Neural crest cell (in vitro differentiated cells): ENCODE data around the gene SYNGAP1. TPM values are rescaled to one million over a fixed set of nuclear protein-coding genes. Genes with fewer than 3 reads are reported as not detected.

Experiments
- DNase-seq: peaks from one replicate; pipeline ENCODE4 v3.0.0; 2021; ENCODE audit warnings: low read depth, mixed read lengths, low spot score
- H3K27ac Mint-ChIP-seq: one replicate; pipeline ENCODE4 v1.8.0; 2021; ENCODE audit warnings: mild to moderate bottlenecking, mixed read lengths; ENCODE audit not compliant: unreplicated experiment
- H3K27me3 Mint-ChIP-seq: 2 replicates; pipeline ENCODE4 v1.8.0; 2021; ENCODE audit warnings: low read depth, mild to moderate bottlenecking, mixed read lengths
- H3K36me3 Mint-ChIP-seq: 2 replicates; pipeline ENCODE4 v1.8.0; 2021; ENCODE audit warnings: low read depth, mild to moderate bottlenecking, mixed read lengths
- H3K4me1 Mint-ChIP-seq: 2 replicates; pipeline ENCODE4 v1.8.0; 2021; ENCODE audit warnings: mixed read lengths
- H3K4me3 Mint-ChIP-seq: one replicate; pipeline ENCODE4 v1.8.0; 2021; ENCODE audit warnings: mild to moderate bottlenecking, mixed read lengths
- H3K9me3 Mint-ChIP-seq: 2 replicates; pipeline ENCODE4 v1.8.0; 2021; ENCODE audit warnings: mixed read lengths
- total RNA-seq: library from RNA; stranded (reverse); gene quantifications from 2 replicates; pipeline ENCODE4 v1.2.1, GENCODE V29; 2021
- TF ChIP-seq, protein P1 (sequence below): fragments of 200-600 bp; sonication (generic); conservative IDR thresholded peaks from 2 replicates; pipeline ENCODE4 v1.5.0; 2021; ENCODE audit warnings: antibody characterized with exemption, mild to moderate bottlenecking

Gene SYNGAP1
- total RNA-seq, 1 donor from 2014 or later: 72.4 TPM

GRCh38 chr6:33459226-33459625 is 39.4 kb downstream of the SYNGAP1 start:
- Mint-ChIP-seq H3K4me3 (peak overlapping the region; percentile 51), H3K9me3 (peaks cover 3% of the 10 kb centered on the region), H3K36me3 (peaks cover 30% of the 10 kb centered on the region), H3K4me1 (peaks cover 13% of the 10 kb centered on the region), H3K27me3 (peaks cover 19% of the 10 kb centered on the region), H3K27ac (no peak overlapping the region)
- TF ChIP-seq, protein P1, sequence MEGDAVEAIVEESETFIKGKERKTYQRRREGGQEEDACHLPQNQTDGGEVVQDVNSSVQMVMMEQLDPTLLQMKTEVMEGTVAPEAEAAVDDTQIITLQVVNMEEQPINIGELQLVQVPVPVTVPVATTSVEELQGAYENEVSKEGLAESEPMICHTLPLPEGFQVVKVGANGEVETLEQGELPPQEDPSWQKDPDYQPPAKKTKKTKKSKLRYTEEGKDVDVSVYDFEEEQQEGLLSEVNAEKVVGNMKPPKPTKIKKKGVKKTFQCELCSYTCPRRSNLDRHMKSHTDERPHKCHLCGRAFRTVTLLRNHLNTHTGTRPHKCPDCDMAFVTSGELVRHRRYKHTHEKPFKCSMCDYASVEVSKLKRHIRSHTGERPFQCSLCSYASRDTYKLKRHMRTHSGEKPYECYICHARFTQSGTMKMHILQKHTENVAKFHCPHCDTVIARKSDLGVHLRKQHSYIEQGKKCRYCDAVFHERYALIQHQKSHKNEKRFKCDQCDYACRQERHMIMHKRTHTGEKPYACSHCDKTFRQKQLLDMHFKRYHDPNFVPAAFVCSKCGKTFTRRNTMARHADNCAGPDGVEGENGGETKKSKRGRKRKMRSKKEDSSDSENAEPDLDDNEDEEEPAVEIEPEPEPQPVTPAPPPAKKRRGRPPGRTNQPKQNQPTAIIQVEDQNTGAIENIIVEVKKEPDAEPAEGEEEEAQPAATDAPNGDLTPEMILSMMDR: no peak
- DNase-seq: no peak

GRCh38 chr6:33466075-33466735 is 46.3 kb downstream of the SYNGAP1 start:
- no peak overlapping the region for H3K27ac Mint-ChIP-seq
- no peak for DNase-seq
- TF ChIP-seq, protein P1: no peak
- no peaks in the 10 kb centered on the region for H3K36me3 Mint-ChIP-seq
- H3K27me3 Mint-ChIP-seq: peaks cover 18% of the 10 kb centered on the region
- no peak overlapping the region for H3K4me3 Mint-ChIP-seq
- H3K4me1 Mint-ChIP-seq: no peaks in the 10 kb centered on the region
- H3K9me3 Mint-ChIP-seq: peaks cover 7% of the 10 kb centered on the region

DNA sequence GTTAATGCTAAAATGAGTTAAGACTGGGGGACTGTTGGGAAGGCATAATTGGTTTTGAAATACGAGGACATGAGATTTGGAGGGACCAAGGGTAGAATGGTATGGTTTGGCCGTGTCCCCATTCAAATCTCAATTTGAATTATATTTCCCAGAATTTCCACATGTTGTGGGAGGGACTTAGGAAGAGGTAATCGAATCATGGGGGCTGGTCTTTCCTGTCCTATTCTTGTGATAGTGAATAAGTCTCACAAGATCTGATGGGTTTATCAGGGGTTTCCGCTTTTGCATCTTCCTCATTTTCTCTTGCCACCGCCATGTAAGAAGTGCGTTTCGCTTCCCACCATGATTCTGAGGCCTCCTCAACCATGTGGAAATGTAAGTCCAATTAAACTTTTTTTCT is 47.2 kb downstream of the SYNGAP1 start:
- H3K4me3 Mint-ChIP-seq: no peak overlapping the region
- DNase-seq: no peak
- no peaks in the 10 kb centered on the region for H3K4me1 Mint-ChIP-seq
- peaks cover 7% of the 10 kb centered on the region for H3K9me3 Mint-ChIP-seq
- TF ChIP-seq, protein P1: no peak
- H3K27ac Mint-ChIP-seq: peak overlapping the region; percentile 64
- no peaks in the 10 kb centered on the region for H3K36me3 Mint-ChIP-seq
- peaks cover 15% of the 10 kb centered on the region for H3K27me3 Mint-ChIP-seq

DNA sequence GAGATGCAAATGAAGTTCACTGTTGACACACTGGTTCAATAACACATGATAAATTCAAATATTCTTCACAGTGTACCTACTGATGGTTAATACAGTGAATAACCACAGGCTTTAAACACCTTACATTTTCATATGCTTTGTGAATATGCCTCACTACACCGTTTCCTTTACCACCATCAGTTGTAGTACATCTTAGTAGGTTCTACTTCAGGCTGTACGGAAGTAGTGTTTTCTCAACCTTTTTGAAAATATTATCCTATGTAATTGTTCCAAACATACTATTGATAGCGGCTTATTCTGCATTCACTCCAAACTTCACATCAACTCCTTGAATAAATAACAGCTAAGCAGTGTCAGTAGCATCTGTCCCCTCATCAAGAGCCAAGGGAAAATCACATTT is 49.8 kb downstream of the SYNGAP1 start:
- no peak for DNase-seq
- no peak overlapping the region for H3K4me3 Mint-ChIP-seq
- TF ChIP-seq, protein P1: no peak
- no peak overlapping the region for H3K27ac Mint-ChIP-seq
- peaks cover 7% of the 10 kb centered on the region for H3K9me3 Mint-ChIP-seq
- no peaks in the 10 kb centered on the region for H3K4me1 Mint-ChIP-seq
- H3K27me3 Mint-ChIP-seq: peaks cover 3% of the 10 kb centered on the region
- no peaks in the 10 kb centered on the region for H3K36me3 Mint-ChIP-seq

GRCh38 chr6:33477864-33478263 is 58.0 kb downstream of the SYNGAP1 start:
- TF ChIP-seq, protein P1: no peak
- no peaks in the 10 kb centered on the region for H3K36me3 Mint-ChIP-seq
- peaks cover 26% of the 10 kb centered on the region for H3K27me3 Mint-ChIP-seq
- no peak overlapping the region for H3K4me3 Mint-ChIP-seq
- H3K4me1 Mint-ChIP-seq: no peaks in the 10 kb centered on the region
- no peak for DNase-seq
- no peaks in the 10 kb centered on the region for H3K9me3 Mint-ChIP-seq
- no peak overlapping the region for H3K27ac Mint-ChIP-seq
